AG10803 (cell line): ENCODE measurements around the gene CYFIP2.
"Not testable (repeated sequence)": the region's sequence is repeated elsewhere in the genome, so short reads cannot be mapped to it uniquely, and the experiment has no call there.

ENCODE experiments used
- DNase-seq: peaks from one replicate; pipeline ENCODE4 v3.0.0; 2010; ENCODE audit warnings: low read depth
- H3K4me3 ChIP-seq: 2 replicates; pipeline ENCODE4 v1.5.1; 2011; ENCODE audit warnings: mild to moderate bottlenecking, low read length, control low read depth
- TF ChIP-seq, protein P1 (sequence below): conservative IDR thresholded peaks from 2 replicates; pipeline ENCODE4 v1.5.1; 2011; ENCODE audit warnings: mild to moderate bottlenecking, low read length, control low read depth, inconsistent platforms

Gene CYFIP2

DNA sequence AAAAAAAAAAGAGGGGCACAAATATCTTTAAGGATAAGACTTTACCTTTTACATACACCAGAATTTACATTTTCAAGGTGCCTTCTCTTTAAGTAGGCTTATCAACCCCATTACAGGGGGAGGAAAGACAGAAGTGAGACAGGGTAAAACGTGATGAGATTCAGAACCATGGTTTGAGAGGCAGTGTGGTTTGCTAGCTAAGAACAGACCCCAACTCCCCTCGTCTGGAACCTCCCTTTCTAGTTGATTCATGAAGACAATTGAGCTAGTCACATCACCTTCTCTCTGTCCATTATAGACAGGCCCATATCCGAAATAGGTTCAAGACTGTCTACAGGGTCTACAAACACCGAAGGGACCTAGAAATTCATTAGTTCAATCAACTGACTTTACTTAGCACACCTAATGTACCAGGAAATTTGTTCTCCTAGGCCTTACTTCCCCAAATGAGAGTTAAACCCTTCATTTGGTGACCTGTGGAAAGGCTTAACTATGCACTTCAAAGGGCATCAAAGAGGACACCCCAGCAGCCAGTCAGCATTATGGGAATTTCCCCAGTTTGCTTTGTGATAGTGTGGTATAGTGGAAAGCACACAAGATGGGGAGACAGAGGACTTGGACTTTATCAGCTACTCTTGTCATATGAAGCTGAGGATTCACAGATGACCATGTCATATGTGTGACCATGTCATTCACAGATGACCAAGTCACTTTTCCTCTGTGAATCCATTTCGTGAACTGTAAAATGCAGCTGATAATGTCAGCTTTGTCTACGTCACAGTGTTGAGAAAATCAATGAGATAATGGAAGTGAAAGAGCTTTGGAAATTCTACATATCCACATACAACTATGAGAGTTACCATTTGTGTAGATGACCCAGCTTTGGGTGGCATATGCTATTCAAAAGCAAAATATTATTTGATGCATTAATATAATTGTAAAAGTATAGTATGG lies 40.2 kb upstream of the CYFIP2 start:
- DNase-seq = no peak
- H3K4me3 ChIP-seq = no peak overlapping the region
- TF ChIP-seq, protein P1, sequence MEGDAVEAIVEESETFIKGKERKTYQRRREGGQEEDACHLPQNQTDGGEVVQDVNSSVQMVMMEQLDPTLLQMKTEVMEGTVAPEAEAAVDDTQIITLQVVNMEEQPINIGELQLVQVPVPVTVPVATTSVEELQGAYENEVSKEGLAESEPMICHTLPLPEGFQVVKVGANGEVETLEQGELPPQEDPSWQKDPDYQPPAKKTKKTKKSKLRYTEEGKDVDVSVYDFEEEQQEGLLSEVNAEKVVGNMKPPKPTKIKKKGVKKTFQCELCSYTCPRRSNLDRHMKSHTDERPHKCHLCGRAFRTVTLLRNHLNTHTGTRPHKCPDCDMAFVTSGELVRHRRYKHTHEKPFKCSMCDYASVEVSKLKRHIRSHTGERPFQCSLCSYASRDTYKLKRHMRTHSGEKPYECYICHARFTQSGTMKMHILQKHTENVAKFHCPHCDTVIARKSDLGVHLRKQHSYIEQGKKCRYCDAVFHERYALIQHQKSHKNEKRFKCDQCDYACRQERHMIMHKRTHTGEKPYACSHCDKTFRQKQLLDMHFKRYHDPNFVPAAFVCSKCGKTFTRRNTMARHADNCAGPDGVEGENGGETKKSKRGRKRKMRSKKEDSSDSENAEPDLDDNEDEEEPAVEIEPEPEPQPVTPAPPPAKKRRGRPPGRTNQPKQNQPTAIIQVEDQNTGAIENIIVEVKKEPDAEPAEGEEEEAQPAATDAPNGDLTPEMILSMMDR = no peak

DNA sequence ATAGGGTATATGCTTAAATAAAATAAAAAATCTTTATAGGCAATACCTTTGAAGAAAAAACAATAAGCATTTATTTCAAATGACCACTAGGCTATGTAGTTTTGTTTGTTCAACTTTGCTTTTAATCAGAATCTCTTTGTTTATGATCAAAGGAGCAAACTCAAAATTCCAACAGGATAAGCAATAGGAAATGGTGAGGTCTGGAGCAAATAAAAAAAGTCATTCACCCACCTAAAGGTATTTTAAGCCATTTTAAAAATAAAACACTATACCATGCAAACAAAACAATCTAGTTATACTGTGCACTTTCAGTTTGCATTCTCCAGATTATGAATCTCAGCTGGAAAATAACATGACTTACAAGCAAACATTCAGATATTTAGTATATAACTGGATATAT lies 35.3 kb upstream of the CYFIP2 start:
- TF ChIP-seq, protein P1 = no peak
- DNase-seq = no peak
- H3K4me3 ChIP-seq = no peak overlapping the region

DNA sequence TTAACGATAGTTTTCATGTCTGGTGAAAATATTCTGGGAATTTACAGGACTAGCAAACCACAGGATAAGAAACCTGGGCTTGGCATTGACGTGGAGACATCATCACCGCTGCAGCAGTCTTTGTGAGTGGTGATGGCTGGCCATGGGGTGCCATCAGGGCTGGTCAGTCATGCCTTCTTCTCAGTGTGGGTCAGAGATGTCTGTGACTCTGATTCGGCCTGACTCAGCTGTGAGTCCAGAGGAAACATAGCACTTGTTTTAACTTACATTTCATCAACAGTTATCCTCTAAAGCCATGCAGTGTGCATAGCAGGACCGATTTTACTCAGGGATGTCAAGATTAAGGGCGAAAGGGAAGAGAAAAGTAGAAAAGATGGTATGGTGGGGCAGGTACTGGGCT lies 33.2 kb upstream of the CYFIP2 start:
- TF ChIP-seq, protein P1 = no peak
- H3K4me3 ChIP-seq = no peak overlapping the region
- DNase-seq = no peak

DNA sequence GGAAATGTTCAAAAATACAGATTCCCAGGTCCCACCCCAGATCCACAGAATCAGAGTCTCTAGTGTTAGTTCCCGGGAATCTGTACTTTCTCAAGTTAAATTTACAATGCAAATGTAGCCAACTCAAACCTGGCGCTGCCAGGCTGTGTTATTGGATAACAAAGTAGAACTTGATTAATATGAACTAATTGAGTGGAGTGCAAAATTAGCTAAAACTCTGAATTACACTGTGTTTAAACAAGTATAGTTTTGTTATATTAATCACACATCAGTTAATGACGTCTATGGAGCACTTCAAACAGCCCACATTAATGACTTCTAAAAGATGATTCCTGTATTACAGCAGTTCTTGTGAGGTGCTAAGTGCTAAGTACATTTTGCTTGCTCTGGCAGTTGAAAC lies 32.4 kb upstream of the CYFIP2 start:
- H3K4me3 ChIP-seq = no peak overlapping the region
- DNase-seq = no peak
- TF ChIP-seq, protein P1 = no peak

DNA sequence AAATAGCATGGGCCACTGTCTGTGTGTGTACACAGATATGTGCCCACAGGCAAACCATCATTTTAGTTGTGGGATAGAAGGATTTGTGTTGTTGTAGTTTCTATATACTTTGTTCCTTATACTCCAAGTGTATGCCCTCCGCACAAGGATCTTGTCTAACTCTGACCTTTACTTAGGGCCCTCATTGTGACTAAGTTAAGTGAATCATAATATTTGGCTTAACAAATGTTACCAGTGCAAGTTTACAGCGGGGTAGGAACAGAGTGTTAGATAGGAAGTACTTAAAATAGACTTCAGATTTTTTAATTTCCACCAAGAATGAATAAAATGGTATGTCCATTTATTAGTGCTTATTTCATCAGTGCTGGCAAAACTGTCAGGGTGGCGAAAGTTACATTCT lies 29.5 kb upstream of the CYFIP2 start:
- no peak overlapping the region for H3K4me3 ChIP-seq
- TF ChIP-seq, protein P1 = no peak
- peak; percentile 9 for DNase-seq

DNA sequence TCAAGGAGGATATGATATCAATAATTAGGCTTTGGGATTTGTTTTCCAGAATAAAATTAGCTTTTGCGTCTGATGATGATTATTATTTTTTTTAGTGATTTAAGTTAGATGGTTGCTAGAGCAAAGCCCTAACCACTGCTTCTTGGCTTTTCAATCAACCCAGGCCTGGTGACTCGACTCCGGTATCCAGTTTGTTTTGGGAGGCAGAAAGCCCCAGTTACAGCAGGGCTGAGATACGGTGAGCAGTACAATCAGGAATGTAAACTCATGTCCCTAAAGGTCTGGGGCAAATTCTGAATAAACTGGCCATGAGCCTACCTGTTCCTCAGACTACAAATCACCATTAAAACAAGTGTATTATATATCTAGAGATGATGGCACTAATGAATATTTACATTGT lies 24.4 kb upstream of the CYFIP2 start:
- TF ChIP-seq, protein P1 = no peak
- DNase-seq = peak; percentile 48
- H3K4me3 ChIP-seq = no peak overlapping the region

DNA sequence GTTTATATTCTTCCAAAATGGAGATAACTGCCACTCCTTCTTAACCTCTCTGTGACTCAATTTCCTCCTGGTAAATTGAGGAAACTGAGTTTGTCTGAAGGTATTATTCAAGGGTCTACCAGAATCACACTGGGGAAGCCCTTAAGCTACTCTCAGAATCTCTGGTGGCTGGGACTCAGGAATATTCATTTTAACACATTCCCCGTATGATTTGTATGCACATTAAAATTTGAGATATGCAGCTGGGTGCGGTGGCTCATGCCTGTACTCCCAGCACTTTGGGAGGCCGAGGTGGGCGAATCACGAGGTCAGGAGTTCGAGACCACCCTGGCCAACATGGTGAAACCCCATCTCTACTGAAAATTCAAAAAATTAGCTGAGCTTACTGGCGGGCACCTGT lies 21.2 kb upstream of the CYFIP2 start:
- not testable (repeated sequence) for DNase-seq, H3K4me3 ChIP-seq
